ENCODE data around the gene MIGA1. TPM values are rescaled to one million over a fixed set of nuclear protein-coding genes. Genes with fewer than 3 reads are reported as not detected.

The MIGA1 gene
- total RNA-seq, 1 donor from 2014 or later = 16.5 TPM

DNA sequence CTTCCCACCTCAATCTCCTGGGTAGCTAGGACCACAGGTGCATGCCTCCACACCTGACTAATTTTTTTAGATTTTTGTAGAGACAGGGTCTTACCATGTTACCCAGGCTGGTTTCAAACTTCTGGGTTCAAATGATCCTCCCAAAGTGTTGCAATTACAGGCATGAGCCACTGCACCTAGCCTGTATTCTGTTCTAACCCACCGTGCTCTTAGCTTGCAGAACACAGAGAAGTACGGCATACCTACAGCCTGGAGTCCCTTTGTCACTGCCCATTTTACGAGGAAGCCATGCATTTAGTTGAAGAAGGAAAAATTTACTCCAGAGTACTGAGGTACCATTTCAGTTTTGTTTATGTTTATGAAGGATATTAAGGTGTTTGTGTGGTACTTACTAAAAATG, 79.3 kb downstream of the MIGA1 start:
- DNase-seq (no peak), ATAC-seq (no peak)
- H3K4me3 ChIP-seq = no peak overlapping the region
- peaks cover 27% of the 10 kb centered on the region for H3K36me3 ChIP-seq
- intact Hi-C loops (cut with DNase I) = no loop called here
- no peak overlapping the region for H3K27ac ChIP-seq
- H3K9me3 ChIP-seq = peaks cover 3% of the 10 kb centered on the region
- TF ChIP-seq, protein P1, sequence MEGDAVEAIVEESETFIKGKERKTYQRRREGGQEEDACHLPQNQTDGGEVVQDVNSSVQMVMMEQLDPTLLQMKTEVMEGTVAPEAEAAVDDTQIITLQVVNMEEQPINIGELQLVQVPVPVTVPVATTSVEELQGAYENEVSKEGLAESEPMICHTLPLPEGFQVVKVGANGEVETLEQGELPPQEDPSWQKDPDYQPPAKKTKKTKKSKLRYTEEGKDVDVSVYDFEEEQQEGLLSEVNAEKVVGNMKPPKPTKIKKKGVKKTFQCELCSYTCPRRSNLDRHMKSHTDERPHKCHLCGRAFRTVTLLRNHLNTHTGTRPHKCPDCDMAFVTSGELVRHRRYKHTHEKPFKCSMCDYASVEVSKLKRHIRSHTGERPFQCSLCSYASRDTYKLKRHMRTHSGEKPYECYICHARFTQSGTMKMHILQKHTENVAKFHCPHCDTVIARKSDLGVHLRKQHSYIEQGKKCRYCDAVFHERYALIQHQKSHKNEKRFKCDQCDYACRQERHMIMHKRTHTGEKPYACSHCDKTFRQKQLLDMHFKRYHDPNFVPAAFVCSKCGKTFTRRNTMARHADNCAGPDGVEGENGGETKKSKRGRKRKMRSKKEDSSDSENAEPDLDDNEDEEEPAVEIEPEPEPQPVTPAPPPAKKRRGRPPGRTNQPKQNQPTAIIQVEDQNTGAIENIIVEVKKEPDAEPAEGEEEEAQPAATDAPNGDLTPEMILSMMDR (IDR thresholded peaks at IDR 0.05) = no peak
- H3K4me1 ChIP-seq = no peaks in the 10 kb centered on the region
- no peaks in the 10 kb centered on the region for H3K27me3 ChIP-seq (ENCODE audit: low read depth)

DNA sequence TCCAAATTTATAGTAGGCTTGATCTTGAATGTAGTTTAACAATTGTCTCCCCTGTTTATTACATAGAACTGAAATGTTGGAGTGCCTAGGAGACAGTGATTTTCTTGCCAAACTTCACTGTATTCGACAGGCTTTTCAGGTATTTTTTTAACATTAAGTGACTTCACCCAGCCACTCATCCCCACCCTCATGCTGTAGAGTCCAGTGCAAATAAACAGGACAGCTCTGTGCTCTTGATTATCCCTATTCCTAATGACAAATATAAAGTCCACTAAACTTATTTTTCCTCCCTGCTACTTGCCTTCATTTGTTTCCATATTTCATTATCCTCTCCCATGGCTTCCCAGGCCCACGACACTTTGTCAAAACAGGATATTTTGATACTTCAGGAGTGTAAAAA, 79.8 kb downstream of the MIGA1 start:
- H3K4me3 ChIP-seq = no peak overlapping the region

DNA sequence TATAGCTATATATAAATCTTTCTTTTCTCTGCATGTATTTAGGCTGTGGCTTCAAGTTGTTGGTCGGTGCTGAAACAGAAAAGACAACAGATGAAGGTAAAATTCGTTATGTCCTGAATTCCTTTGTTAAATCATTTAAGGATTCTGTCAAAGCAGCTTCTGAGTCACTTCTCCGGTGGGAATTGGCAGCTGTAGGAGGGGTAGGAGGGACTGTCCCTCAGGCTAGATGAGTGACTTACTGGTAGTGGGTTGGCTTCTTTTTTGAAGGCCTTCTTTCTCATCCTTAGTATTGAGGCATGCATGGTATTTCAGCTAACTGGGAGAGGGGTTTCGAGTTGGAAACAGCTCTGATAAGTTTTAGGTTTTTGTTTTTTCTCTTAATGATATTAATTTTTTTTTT, 86.8 kb downstream of the MIGA1 start:
- ATAC-seq = no peak
- Histone ChIP-seq H3K4me1 (no peaks in the 10 kb centered on the region), H3K9me3 (no peaks in the 10 kb centered on the region), H3K27me3 (ENCODE audit: low read depth) (no peaks in the 10 kb centered on the region), H3K4me3 (no peak overlapping the region), H3K36me3 (peaks cover 55% of the 10 kb centered on the region), H3K27ac (no peak overlapping the region)
- intact Hi-C loops (cut with DNase I) = no loop called here
- TF ChIP-seq, protein P1 (IDR thresholded peaks at IDR 0.05) = no peak
- no peak for DNase-seq

More for the DNA sequence above, 79.8 kb downstream of the MIGA1 start:
- Histone ChIP-seq H3K27me3 (ENCODE audit: low read depth) (no peaks in the 10 kb centered on the region), H3K36me3 (peaks cover 32% of the 10 kb centered on the region), H3K9me3 (peaks cover 3% of the 10 kb centered on the region), H3K27ac (no peak overlapping the region), H3K4me1 (no peaks in the 10 kb centered on the region)
- intact Hi-C loops (cut with DNase I) = no loop called here
- ATAC-seq (no peak), DNase-seq (no peak)
- TF ChIP-seq, protein P1 (IDR thresholded peaks at IDR 0.05) = no peak

DNA sequence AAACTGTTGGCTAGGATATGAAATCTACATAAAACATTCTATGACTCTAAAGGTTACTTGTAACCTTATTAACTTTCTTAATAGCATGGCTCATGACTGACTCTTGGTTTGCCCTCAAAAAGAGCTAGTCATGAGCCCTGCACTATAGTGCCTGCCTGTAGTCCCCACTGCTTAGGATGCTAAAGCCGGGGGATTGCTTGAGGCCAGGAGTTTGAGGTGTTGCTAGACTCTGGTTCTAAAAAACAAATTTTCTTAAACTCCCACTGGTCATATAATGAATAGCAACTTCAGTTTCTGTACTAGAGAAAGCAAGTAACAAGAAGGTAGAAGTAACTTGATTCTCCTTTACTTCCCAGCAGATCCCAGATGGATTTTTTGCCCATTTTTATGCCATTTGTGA, 93.2 kb downstream of the MIGA1 start:
- H3K9me3 ChIP-seq = no peaks in the 10 kb centered on the region
- H3K36me3 ChIP-seq = peaks cover 19% of the 10 kb centered on the region
- no peak overlapping the region for H3K4me3 ChIP-seq
- intact Hi-C loops (cut with DNase I) = no loop called here
- no peaks in the 10 kb centered on the region for H3K4me1 ChIP-seq
- TF ChIP-seq, protein P1 (IDR thresholded peaks at IDR 0.05) = no peak
- H3K27me3 ChIP-seq (ENCODE audit: low read depth) = no peaks in the 10 kb centered on the region
- DNase-seq (no peak), ATAC-seq (no peak)
- no peak overlapping the region for H3K27ac ChIP-seq

DNA sequence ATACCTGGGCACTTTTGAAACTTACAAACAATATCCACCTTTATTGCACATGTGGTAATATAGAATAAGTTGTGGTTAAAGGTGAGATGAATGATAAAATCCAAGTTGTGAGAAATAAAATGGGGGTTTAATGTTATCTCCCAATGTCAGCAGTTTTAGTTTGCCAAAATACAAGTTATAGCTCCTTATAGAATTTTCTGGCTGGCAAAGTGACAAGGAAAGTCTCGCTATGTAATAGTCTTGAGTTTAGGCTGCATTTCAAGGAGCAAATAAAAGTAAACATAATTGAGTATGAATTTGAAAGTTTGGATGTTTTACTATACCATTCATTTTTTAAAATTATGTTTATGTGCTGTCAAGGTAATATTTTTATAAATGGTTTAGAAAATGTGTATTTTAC, 94.0 kb downstream of the MIGA1 start:
- intact Hi-C loops (cut with DNase I) = no loop called here
- ATAC-seq (no peak), DNase-seq (no peak)
- TF ChIP-seq, protein P1 (IDR thresholded peaks at IDR 0.05) = no peak
- no peaks in the 10 kb centered on the region for H3K9me3 ChIP-seq
- peaks cover 11% of the 10 kb centered on the region for H3K36me3 ChIP-seq
- no peak overlapping the region for H3K4me3 ChIP-seq
- H3K4me1 ChIP-seq = no peaks in the 10 kb centered on the region
- no peaks in the 10 kb centered on the region for H3K27me3 ChIP-seq (ENCODE audit: low read depth)
- no peak overlapping the region for H3K27ac ChIP-seq

Measured in lower lobe of right lung (tissue), 2 donors.